Stimulated activated CD8-positive, alpha-beta memory T cell treated with anti-CD3 and anti-CD28 coated beads, Interleukin-12 subunit alpha, Interleukin-12 subunit beta, amount 100 ng/mL, for 24 hours (primary cell): Measurements from ENCODE around the gene ATP10A.
A peak's percentile ranks its signal among the peaks of the same experiment; 100 is the strongest.

ENCODE experiments used
- DNase-seq: peaks from one replicate; pipeline ENCODE4 v3.0.0-alpha.2; 2020; ENCODE audit errors: extremely low read depth

Gene ATP10A, protein sequence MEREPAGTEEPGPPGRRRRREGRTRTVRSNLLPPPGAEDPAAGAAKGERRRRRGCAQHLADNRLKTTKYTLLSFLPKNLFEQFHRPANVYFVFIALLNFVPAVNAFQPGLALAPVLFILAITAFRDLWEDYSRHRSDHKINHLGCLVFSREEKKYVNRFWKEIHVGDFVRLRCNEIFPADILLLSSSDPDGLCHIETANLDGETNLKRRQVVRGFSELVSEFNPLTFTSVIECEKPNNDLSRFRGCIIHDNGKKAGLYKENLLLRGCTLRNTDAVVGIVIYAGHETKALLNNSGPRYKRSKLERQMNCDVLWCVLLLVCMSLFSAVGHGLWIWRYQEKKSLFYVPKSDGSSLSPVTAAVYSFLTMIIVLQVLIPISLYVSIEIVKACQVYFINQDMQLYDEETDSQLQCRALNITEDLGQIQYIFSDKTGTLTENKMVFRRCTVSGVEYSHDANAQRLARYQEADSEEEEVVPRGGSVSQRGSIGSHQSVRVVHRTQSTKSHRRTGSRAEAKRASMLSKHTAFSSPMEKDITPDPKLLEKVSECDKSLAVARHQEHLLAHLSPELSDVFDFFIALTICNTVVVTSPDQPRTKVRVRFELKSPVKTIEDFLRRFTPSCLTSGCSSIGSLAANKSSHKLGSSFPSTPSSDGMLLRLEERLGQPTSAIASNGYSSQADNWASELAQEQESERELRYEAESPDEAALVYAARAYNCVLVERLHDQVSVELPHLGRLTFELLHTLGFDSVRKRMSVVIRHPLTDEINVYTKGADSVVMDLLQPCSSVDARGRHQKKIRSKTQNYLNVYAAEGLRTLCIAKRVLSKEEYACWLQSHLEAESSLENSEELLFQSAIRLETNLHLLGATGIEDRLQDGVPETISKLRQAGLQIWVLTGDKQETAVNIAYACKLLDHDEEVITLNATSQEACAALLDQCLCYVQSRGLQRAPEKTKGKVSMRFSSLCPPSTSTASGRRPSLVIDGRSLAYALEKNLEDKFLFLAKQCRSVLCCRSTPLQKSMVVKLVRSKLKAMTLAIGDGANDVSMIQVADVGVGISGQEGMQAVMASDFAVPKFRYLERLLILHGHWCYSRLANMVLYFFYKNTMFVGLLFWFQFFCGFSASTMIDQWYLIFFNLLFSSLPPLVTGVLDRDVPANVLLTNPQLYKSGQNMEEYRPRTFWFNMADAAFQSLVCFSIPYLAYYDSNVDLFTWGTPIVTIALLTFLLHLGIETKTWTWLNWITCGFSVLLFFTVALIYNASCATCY (N-terminal part only)

GRCh38 chr15:25863111-25863967, at the start of gene ATP10A:
ATP10A (minus strand) TSS chr15:25863327; CDS start chr15:25863096, 231 bp downstream.
- DNase-seq: no peak

GRCh38 chr15:25912035-25912434, 48.9 kb upstream of the ATP10A start:
- DNase-seq: no peak

- no peak for DNase-seq
These were observed 47.7 kb upstream of the ATP10A start for GRCh38 chr15:25910832-25911231.

DNA sequence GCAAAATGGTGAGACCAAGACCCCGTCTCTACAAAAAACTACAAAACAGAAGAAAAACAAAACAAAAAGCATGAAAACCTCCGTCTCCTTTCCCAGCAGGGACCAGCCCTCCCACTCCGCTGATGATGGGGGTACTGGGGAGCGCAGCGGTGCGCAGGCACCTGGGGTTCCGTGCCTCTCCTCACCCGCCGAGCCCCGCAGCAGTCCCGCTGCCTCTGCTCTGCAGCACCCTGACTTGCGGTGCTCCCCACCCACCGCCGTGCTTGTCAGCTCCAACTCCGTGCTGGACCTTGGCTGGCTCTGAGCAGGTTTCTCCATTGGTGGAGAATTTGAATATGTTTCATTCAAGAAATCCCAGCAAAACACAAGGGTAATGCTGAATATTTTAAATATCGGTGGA, 46.7 kb upstream of the ATP10A start:
- no peak for DNase-seq

GRCh38 chr15:25909325-25909724, 46.2 kb upstream of the ATP10A start:
- no peak for DNase-seq

DNA sequence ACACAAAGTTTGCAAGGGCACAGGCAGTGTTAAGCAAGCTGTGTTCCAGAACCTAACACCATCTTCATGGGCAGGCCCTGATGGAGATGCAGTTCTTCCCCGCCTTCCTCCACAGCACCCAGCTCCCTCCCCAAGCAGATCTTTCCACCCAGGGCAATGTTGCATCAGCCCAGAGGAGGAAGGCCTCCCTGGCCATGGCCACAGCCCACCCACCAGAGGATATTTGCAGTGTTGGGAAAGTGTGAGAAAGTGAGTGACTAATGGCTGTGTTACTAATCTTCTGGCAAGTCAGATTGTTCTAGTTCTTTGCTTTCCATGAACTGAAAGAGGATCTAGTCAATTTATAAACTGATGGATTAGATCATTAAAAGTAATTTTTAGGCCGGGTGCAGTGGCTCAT, 42.0 kb upstream of the ATP10A start:
- DNase-seq: peak; percentile 3

DNA sequence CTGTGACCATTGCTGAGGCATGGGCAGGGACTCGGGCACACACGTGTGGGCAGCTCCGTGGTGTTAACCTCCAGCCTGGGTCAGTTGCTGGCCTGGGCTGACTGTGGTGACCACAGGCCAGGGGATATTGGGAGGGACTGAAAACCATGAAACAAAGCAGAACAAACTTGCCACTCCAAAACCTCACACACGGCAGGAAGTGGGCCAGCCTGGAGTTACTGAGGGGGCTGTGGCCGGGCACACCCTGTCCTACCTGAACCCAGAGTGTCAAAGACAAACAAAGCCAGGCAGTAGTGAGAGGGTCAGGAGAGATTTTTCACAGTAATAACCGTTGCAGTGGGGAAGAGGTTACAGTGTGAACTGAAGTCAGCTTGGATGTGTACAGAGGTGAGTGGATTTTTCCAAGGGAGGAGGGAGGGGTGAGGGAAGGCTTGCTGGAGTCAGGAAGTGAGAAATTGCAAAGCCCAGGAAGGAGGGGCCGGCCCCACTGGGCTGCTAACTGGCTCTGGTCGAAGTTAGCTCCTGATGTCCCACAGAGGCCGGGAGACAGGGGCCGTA, 40.0 kb upstream of the ATP10A start:
- DNase-seq: no peak

- no peak for DNase-seq
These were observed 38.9 kb upstream of the ATP10A start for GRCh38 chr15:25901811-25902605.

- no peak for DNase-seq
These were observed 37.8 kb upstream of the ATP10A start for GRCh38 chr15:25900901-25901300.

GRCh38 chr15:25900431-25900830, 37.3 kb upstream of the ATP10A start:
- no peak for DNase-seq

GRCh38 chr15:25899870-25900269, 36.7 kb upstream of the ATP10A start:
- DNase-seq: no peak

DNA sequence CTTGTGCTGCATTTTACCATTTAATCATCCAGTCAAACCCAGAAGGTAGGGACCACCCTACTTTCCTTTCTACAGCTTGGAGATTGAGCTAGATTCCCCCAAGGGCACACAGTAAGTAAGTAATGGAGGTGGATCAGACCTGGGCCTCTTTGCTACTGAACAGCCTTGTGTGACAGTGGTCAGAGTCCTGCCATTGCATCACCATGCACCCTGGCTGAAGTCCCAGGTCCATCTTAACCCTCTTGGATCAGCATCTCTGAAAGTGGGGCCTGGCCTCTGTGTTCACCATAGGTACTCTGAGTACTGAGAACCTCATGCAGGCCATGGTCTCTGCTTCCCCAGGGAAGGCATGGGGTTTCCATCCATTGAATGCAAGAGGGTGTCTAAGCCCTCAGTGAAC, 34.5 kb upstream of the ATP10A start:
- no peak for DNase-seq

DNA sequence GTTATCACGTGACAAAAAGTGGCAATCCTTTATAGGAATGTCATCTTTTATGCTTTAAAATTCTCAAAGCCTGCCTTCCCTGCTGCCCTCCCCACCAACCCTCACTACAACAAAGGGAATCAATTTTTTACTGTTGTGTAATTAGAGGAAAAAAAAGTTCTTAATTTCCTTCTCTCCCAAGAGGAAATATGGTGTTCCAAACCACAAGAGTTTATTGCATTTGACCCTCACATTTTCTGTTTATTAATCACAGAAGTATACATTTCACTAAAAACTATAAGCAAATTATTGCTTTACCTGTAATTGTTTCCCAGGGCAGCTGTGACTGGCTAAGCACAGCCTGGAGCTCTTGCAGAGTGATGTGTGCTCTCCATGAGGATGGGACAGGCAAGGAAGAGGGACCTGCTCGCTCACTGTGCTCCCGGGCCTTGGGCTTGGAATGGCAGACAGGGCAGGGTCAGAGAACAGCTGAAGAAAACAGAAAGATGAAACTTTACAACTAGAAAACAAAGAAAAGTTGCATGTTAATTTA, 31.3 kb upstream of the ATP10A start:
- DNase-seq: no peak

DNA sequence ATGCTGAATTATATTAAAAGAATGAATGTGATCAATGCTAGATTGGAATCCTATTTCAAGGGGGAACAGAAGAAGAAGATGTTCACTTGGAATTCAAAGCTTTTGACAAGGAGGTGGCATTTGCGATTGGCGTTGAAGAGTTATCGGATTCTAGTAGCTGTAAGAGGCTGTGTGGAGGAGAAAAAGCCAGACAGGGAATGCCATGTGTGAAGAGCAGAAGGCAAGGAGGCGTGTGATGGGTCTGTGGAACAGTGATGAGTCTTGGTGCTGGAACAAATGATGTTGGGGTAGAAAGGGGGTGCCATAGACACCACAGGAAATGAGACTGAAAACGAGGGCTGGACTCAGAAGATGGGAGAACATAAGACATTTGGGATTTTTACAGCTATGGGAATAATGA, 30.5 kb upstream of the ATP10A start:
- no peak for DNase-seq

DNA sequence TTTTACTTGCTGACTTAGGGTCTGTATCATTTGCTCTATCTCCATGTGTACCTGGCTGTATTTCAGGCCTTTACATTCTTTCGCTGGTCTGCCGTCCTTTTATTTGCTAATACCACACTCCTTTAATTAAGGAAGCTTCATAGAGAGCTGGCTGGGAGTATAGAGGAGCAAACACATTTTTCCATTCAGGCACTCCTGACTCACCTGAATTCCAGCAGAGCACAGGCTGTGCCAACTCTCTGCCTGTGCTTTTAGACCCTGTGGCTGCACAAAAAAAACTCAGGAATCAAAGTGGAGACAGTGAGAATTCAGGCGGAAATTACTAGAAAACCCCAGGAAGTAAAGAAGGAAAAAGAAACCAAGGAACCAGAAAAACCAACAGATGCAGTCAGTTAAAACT, 29.0 kb upstream of the ATP10A start:
- no peak for DNase-seq

- DNase-seq: no peak
These were observed 28.0 kb upstream of the ATP10A start for GRCh38 chr15:25891081-25891480.

DNA sequence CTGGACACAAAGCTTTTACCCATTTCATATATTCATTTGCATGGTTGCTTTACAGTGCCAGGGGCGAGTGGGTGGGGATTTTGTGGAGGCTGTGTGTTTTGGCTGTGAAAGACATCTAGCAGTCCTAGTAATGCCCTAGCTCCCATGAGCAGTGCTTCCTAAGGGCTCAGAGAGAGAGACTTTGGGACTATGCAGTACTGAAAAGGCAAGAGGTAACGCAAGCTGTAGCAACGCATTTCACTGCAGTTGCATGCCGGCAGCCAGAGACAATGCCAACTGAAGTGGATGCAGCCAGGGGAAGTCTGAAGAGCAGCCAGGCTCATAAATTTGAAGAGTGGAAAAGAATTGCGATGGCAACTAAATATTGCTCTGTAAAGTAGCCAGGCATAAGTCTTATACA, 27.4 kb upstream of the ATP10A start:
- DNase-seq: no peak

GRCh38 chr15:25887870-25888269, 24.7 kb upstream of the ATP10A start:
- no peak for DNase-seq

- no peak for DNase-seq
These were observed 23.5 kb upstream of the ATP10A start for GRCh38 chr15:25886498-25887140.
